Measurements from ENCODE around the gene TRAPPC8. TPM values are rescaled to one million over a fixed set of nuclear protein-coding genes. Genes with fewer than 3 reads are reported as not detected.

The TRAPPC8 gene
- polyA plus RNA-seq, 1 donor from 2014 or later = 57.8 TPM

DNA sequence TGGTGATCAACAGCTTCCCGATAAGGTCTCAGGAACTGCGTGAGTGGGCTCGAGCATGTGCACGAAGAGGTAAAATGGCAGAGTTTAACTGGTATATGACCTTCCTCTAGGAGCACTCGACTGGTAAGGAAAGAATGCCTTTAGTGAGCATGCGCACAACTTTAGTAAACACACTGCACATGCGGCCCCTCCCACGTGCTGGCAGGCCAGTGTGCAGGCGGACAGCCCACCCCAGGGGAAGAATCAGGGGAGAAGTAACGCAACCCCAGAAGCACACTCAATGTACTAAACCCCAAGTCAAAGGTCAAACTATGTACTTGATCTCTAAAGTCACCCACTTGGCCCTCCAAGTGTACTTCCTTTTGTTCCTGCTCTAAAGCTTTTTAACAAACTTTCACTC lies 153.5 kb downstream of the TRAPPC8 start:
- TF ChIP-seq EZH2 (IDR thresholded peaks at IDR 0.05; ENCODE audit: borderline replicate concordance, insufficient read depth, low read length, poor library complexity, severe bottlenecking) (no peak), TAF1 (IDR thresholded peaks at IDR 0.05; ENCODE audit: low read depth) (no peak), MXI1 (conservative IDR thresholded peaks at IDR 0.05; ENCODE audit: poor library complexity, severe bottlenecking) (no peak), SMC3 (conservative IDR thresholded peaks at IDR 0.05; ENCODE audit: poor library complexity) (no peak), EP300 (conservative IDR thresholded peaks at IDR 0.05; ENCODE audit: poor library complexity, severe bottlenecking) (no peak), POLR2AphosphoS5 (IDR thresholded peaks at IDR 0.05) (no peak), RAD21 (conservative IDR thresholded peaks at IDR 0.05) (no peak)
- TF ChIP-seq, protein P1, sequence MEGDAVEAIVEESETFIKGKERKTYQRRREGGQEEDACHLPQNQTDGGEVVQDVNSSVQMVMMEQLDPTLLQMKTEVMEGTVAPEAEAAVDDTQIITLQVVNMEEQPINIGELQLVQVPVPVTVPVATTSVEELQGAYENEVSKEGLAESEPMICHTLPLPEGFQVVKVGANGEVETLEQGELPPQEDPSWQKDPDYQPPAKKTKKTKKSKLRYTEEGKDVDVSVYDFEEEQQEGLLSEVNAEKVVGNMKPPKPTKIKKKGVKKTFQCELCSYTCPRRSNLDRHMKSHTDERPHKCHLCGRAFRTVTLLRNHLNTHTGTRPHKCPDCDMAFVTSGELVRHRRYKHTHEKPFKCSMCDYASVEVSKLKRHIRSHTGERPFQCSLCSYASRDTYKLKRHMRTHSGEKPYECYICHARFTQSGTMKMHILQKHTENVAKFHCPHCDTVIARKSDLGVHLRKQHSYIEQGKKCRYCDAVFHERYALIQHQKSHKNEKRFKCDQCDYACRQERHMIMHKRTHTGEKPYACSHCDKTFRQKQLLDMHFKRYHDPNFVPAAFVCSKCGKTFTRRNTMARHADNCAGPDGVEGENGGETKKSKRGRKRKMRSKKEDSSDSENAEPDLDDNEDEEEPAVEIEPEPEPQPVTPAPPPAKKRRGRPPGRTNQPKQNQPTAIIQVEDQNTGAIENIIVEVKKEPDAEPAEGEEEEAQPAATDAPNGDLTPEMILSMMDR (IDR thresholded peaks at IDR 0.05; ENCODE audit: poor library complexity, severe bottlenecking) = no peak
- TF ChIP-seq, protein P2, sequence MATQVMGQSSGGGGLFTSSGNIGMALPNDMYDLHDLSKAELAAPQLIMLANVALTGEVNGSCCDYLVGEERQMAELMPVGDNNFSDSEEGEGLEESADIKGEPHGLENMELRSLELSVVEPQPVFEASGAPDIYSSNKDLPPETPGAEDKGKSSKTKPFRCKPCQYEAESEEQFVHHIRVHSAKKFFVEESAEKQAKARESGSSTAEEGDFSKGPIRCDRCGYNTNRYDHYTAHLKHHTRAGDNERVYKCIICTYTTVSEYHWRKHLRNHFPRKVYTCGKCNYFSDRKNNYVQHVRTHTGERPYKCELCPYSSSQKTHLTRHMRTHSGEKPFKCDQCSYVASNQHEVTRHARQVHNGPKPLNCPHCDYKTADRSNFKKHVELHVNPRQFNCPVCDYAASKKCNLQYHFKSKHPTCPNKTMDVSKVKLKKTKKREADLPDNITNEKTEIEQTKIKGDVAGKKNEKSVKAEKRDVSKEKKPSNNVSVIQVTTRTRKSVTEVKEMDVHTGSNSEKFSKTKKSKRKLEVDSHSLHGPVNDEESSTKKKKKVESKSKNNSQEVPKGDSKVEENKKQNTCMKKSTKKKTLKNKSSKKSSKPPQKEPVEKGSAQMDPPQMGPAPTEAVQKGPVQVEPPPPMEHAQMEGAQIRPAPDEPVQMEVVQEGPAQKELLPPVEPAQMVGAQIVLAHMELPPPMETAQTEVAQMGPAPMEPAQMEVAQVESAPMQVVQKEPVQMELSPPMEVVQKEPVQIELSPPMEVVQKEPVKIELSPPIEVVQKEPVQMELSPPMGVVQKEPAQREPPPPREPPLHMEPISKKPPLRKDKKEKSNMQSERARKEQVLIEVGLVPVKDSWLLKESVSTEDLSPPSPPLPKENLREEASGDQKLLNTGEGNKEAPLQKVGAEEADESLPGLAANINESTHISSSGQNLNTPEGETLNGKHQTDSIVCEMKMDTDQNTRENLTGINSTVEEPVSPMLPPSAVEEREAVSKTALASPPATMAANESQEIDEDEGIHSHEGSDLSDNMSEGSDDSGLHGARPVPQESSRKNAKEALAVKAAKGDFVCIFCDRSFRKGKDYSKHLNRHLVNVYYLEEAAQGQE (IDR thresholded peaks at IDR 0.05; ENCODE audit: borderline replicate concordance) = no peak

GRCh38 chr18:31783059-31783458 lies 159.9 kb downstream of the TRAPPC8 start:
- Histone ChIP-seq H3K27me3 (ENCODE audit: insufficient read depth, low read depth, low read length) (no peaks in the 10 kb centered on the region), H3K9me2 (ENCODE audit: insufficient read depth, low read length) (no peaks in the 10 kb centered on the region), H3K4me2 (ENCODE audit: low read length) (no peak overlapping the region), H3K27ac (ENCODE audit: low read length) (no peak overlapping the region), H3F3A (ENCODE audit: insufficient read depth, low read length, poor library complexity, severe bottlenecking) (no peaks in the 10 kb centered on the region), H2AFZ (ENCODE audit: low read depth, low read length) (no peak overlapping the region), H3K79me2 (replicated peaks; ENCODE audit: insufficient read depth, low read length) (no peaks in the 10 kb centered on the region), H3K4me3 (ENCODE audit: low read length) (no peak overlapping the region), H4K20me1 (ENCODE audit: insufficient read depth) (no peaks in the 10 kb centered on the region), H3K36me3 (ENCODE audit: insufficient read depth, low read length) (no peaks in the 10 kb centered on the region), H3K9ac (ENCODE audit: low read length) (no peak overlapping the region), H3K9me3 (ENCODE audit: low read length) (peaks cover 4% of the 10 kb centered on the region)
- TF ChIP-seq, protein P2 (IDR thresholded peaks at IDR 0.05; ENCODE audit: borderline replicate concordance) = no peak
- TF ChIP-seq TAF1 (IDR thresholded peaks at IDR 0.05; ENCODE audit: low read depth) = no peak
- TF ChIP-seq MXI1 (conservative IDR thresholded peaks at IDR 0.05; ENCODE audit: poor library complexity, severe bottlenecking) = no peak
- no peak for TF ChIP-seq EP300 (conservative IDR thresholded peaks at IDR 0.05; ENCODE audit: poor library complexity, severe bottlenecking)
- TF ChIP-seq POLR2AphosphoS5 (IDR thresholded peaks at IDR 0.05) = no peak
- no peak for TF ChIP-seq RAD21 (conservative IDR thresholded peaks at IDR 0.05)
- no peak for TF ChIP-seq EZH2 (IDR thresholded peaks at IDR 0.05; ENCODE audit: borderline replicate concordance, insufficient read depth, low read length, poor library complexity, severe bottlenecking)
- TF ChIP-seq, protein P1 (IDR thresholded peaks at IDR 0.05; ENCODE audit: poor library complexity, severe bottlenecking) = no peak
- no peak for TF ChIP-seq SMC3 (conservative IDR thresholded peaks at IDR 0.05; ENCODE audit: poor library complexity)

More for the DNA sequence above, 153.5 kb downstream of the TRAPPC8 start:
- Histone ChIP-seq H3K36me3 (ENCODE audit: insufficient read depth, low read length) (no peaks in the 10 kb centered on the region), H3K4me2 (ENCODE audit: low read length) (no peak overlapping the region), H3K9ac (ENCODE audit: low read length) (no peak overlapping the region), H3K27ac (ENCODE audit: low read length) (no peak overlapping the region), H3K9me3 (ENCODE audit: low read length) (no peaks in the 10 kb centered on the region), H3F3A (ENCODE audit: insufficient read depth, low read length, poor library complexity, severe bottlenecking) (no peaks in the 10 kb centered on the region), H3K27me3 (ENCODE audit: insufficient read depth, low read depth, low read length) (no peaks in the 10 kb centered on the region), H3K9me2 (ENCODE audit: insufficient read depth, low read length) (no peaks in the 10 kb centered on the region), H4K20me1 (ENCODE audit: insufficient read depth) (no peaks in the 10 kb centered on the region), H3K79me2 (replicated peaks; ENCODE audit: insufficient read depth, low read length) (no peaks in the 10 kb centered on the region), H3K4me3 (ENCODE audit: low read length) (no peak overlapping the region), H2AFZ (ENCODE audit: low read depth, low read length) (no peak overlapping the region)

Measured in neural cell (in vitro differentiated cells).